Suprapubic skin (tissue), 4 donors: Measurements from ENCODE around the gene CLK2.

Experiments used
- CTCF ChIP-seq, 2 donors: fragments of 200-600 bp in 1 of 2; fragments of 450-650 bp in 1 of 2; sonication (generic) in 1 of 2; IDR thresholded peaks; one replicate each; pipeline ENCODE4 v1.5.1; 2016 to 2019; ENCODE audit warnings: antibody characterized with exemption in 2 of 2, mild to moderate bottlenecking in 1 of 2, moderate library complexity in 1 of 2
- EP300 ChIP-seq: sonication (generic); formaldehyde crosslinking; IDR thresholded peaks from one replicate; pipeline ENCODE4 v1.6.1; 2017; ENCODE audit warnings: antibody characterized with exemption
- POLR2A ChIP-seq, 2 donors: fragments of 450-650 bp; IDR thresholded peaks; one replicate each; pipeline ENCODE4 v1.6.1; 2017; ENCODE audit warnings: antibody characterized with exemption in 2 of 2, mild to moderate bottlenecking in 2 of 2, moderate library complexity in 2 of 2
- POLR2AphosphoS5 ChIP-seq, 3 donors: sonication (generic); formaldehyde crosslinking; IDR thresholded peaks; one replicate each; pipeline ENCODE4 v1.6.1; 2017; ENCODE audit warnings: antibody characterized with exemption in 3 of 3

- TF ChIP-seq CTCF (IDR thresholded peaks at IDR 0.05), result no peak
- no peak for TF ChIP-seq POLR2A (IDR thresholded peaks at IDR 0.05)
- TF ChIP-seq POLR2AphosphoS5 (IDR thresholded peaks at IDR 0.05), result no peak
- no peak for TF ChIP-seq EP300
Observed at GRCh38 chr1:155236451-155236850, 36.9 kb downstream of the CLK2 start.
